ENCODE measurements around the gene ACLY.
"Not testable (repeated sequence)": the region's sequence is repeated elsewhere in the genome, so short reads cannot be mapped to it uniquely, and the experiment has no call there.

ACLY gene

GRCh38 chr17:41909088-41909487 lies 9.7 kb downstream of the ACLY start:
- DNase-seq = no peak

GRCh38 chr17:41907633-41908539 lies 10.9 kb downstream of the ACLY start:
- DNase-seq = no peak

- no peak for DNase-seq
Observed at GRCh38 chr17:41907185-41907556, 11.6 kb downstream of the ACLY start.

- no peak for DNase-seq
Observed at GRCh38 chr17:41906465-41907184, 12.1 kb downstream of the ACLY start.

GRCh38 chr17:41905172-41905571 lies 13.6 kb downstream of the ACLY start:
- no peak for DNase-seq

- no peak for DNase-seq
Observed at GRCh38 chr17:41904242-41904841, 14.4 kb downstream of the ACLY start.

GRCh38 chr17:41901646-41902045 lies 17.1 kb downstream of the ACLY start:
- no peak for DNase-seq

- no peak for DNase-seq
Observed at GRCh38 chr17:41896726-41897125, 22.0 kb downstream of the ACLY start.

GRCh38 chr17:41895617-41896016 lies 23.1 kb downstream of the ACLY start:
- no peak for DNase-seq

GRCh38 chr17:41894791-41895331 lies 23.9 kb downstream of the ACLY start:
- no peak for DNase-seq

GRCh38 chr17:41893384-41893783 lies 25.4 kb downstream of the ACLY start:
- no peak for DNase-seq

- no peak for DNase-seq
Observed at GRCh38 chr17:41892021-41892376, 26.8 kb downstream of the ACLY start.

- DNase-seq = no peak
Observed at GRCh38 chr17:41891135-41892020, 27.4 kb downstream of the ACLY start.

GRCh38 chr17:41888332-41888965 lies 30.3 kb downstream of the ACLY start:
- DNase-seq = no peak

- DNase-seq = no peak
Observed at GRCh38 chr17:41885733-41886132, 33.0 kb downstream of the ACLY start.

GRCh38 chr17:41882756-41883155 lies 36.0 kb downstream of the ACLY start:
- no peak for DNase-seq

GRCh38 chr17:41880130-41880529 lies 38.6 kb downstream of the ACLY start:
- no peak for DNase-seq

- DNase-seq = not testable (repeated sequence)
Observed at GRCh38 chr17:41874293-41874670, 44.5 kb downstream of the ACLY start.

GRCh38 chr17:41873559-41874292 lies 45.0 kb downstream of the ACLY start:
- no peak for DNase-seq

GRCh38 chr17:41871789-41872188 lies 47.0 kb downstream of the ACLY start:
- DNase-seq = no peak

GRCh38 chr17:41870627-41871026 lies 48.1 kb downstream of the ACLY start:
- DNase-seq = no peak
